Astrocyte (in vitro differentiated cells and primary cell): ENCODE results near the gene MINDY3. TPM values are rescaled to one million over a fixed set of nuclear protein-coding genes. Genes with fewer than 3 reads are reported as not detected.

Experiments
- DNase-seq: peaks from one replicate; pipeline ENCODE4 v3.0.0-alpha.2; 2010; ENCODE audit warnings: low read depth
- FAIRE-seq: peaks from 2 replicates; lab custom pipeline; 2011; peaks lifted over from hg19 to GRCh38; lab: Jason Lieb, UNC
- H2AFZ ChIP-seq: 2 replicates; pipeline ENCODE4 v1.6.0; 2012; ENCODE audit warnings: low read depth, low read length, inconsistent platforms
- H3K27ac ChIP-seq: 2 replicates; pipeline ENCODE4 v1.5.1; 2011; ENCODE audit warnings: low read depth, low read length, inconsistent platforms
- H3K27me3 ChIP-seq: 2 replicates; pipeline ENCODE4 v1.6.0; 2011; ENCODE audit warnings: low read length, inconsistent platforms; ENCODE audit not compliant: insufficient read depth
- H3K36me3 ChIP-seq: 2 replicates; pipeline ENCODE4 v1.5.1; 2011; ENCODE audit warnings: low read length, inconsistent platforms; ENCODE audit not compliant: insufficient read depth
- H3K4me1 ChIP-seq: 2 replicates; pipeline ENCODE4 v1.5.1; 2011; ENCODE audit warnings: low read length, inconsistent platforms; ENCODE audit not compliant: insufficient read depth
- H3K4me2 ChIP-seq: 2 replicates; pipeline ENCODE4 v1.6.0; 2012; ENCODE audit warnings: low read length, inconsistent platforms
- H3K4me3 ChIP-seq: 2 replicates; pipeline ENCODE4 v1.5.1; 2011; ENCODE audit warnings: low read depth, mild to moderate bottlenecking, low read length, inconsistent platforms; ENCODE audit not compliant: insufficient read depth
- H3K79me2 ChIP-seq: 2 replicates; pipeline ENCODE4 v1.6.0; 2012; ENCODE audit warnings: mild to moderate bottlenecking, low read length, inconsistent platforms; ENCODE audit not compliant: insufficient read depth
- H3K9ac ChIP-seq: 2 replicates; pipeline ENCODE4 v1.6.0; 2012; ENCODE audit warnings: mild to moderate bottlenecking, low read length, inconsistent platforms
- H3K9me3 ChIP-seq: 2 replicates; pipeline ENCODE4 v1.5.1; 2012; ENCODE audit warnings: low read depth, mild to moderate bottlenecking, low read length, inconsistent platforms; ENCODE audit not compliant: insufficient read depth
- H4K20me1 ChIP-seq: 2 replicates; pipeline ENCODE4 v1.6.0; 2012; ENCODE audit warnings: low read length, inconsistent platforms; ENCODE audit not compliant: insufficient read depth
- H3K27ac Mint-ChIP-seq: one replicate; pipeline ENCODE4 v1.8.0; 2021; ENCODE audit warnings: mild to moderate bottlenecking, mixed read lengths; ENCODE audit not compliant: unreplicated experiment
- H3K27me3 Mint-ChIP-seq: one replicate; pipeline ENCODE4 v1.8.0; 2021; ENCODE audit warnings: low read depth, mixed read lengths; ENCODE audit not compliant: unreplicated experiment
- H3K36me3 Mint-ChIP-seq: one replicate; pipeline ENCODE4 v1.8.0; 2021; ENCODE audit warnings: low read depth, mixed read lengths; ENCODE audit not compliant: unreplicated experiment
- H3K4me1 Mint-ChIP-seq: one replicate; pipeline ENCODE4 v1.8.0; 2021; ENCODE audit warnings: low read depth, mixed read lengths; ENCODE audit not compliant: unreplicated experiment
- H3K4me3 Mint-ChIP-seq: one replicate; pipeline ENCODE4 v1.8.0; 2021; ENCODE audit warnings: mild to moderate bottlenecking, moderate library complexity, mixed read lengths; ENCODE audit not compliant: unreplicated experiment
- H3K9me3 Mint-ChIP-seq: one replicate; pipeline ENCODE4 v1.8.0; 2021; ENCODE audit warnings: mild to moderate bottlenecking, mixed read lengths; ENCODE audit not compliant: unreplicated experiment
- CTCF ChIP-seq: IDR thresholded peaks from 2 replicates; pipeline ENCODE4 v1.5.1; 2011; ENCODE audit warnings: low read depth, mild to moderate bottlenecking, inconsistent platforms, low read length, moderate library complexity; ENCODE audit not compliant: insufficient read depth
- EZH2 ChIP-seq: IDR thresholded peaks from 2 replicates; pipeline ENCODE4 v1.6.1; 2012; ENCODE audit warnings: mild to moderate bottlenecking, low read length, inconsistent platforms; ENCODE audit not compliant: insufficient read depth
- total RNA-seq: library from RNA; stranded (reverse); gene quantifications from 2 replicates; pipeline ENCODE4 v1.2.1, GENCODE V29; 2021

The MINDY3 gene
- total RNA-seq, 1 donor from 2014 or later = 28.4 TPM

- Mint-ChIP-seq H3K27me3 (no peaks in the 10 kb centered on the region), H3K27ac (no peak overlapping the region), H3K4me1 (peaks cover 2% of the 10 kb centered on the region), H3K36me3 (peaks cover 4% of the 10 kb centered on the region), H3K9me3 (peaks cover 4% of the 10 kb centered on the region), H3K4me3 (no peak overlapping the region)
- H3K27ac ChIP-seq = no peak overlapping the region
- no peak overlapping the region for H2AFZ ChIP-seq
- no peak overlapping the region for H3K9ac ChIP-seq
- FAIRE-seq (no peak), DNase-seq (no peak)
- H3K4me1 ChIP-seq = no peaks in the 10 kb centered on the region
- no peak overlapping the region for H3K4me3 ChIP-seq
- H3K79me2 ChIP-seq = no peaks in the 10 kb centered on the region
- no peaks in the 10 kb centered on the region for H3K9me3 ChIP-seq
- H3K4me2 ChIP-seq = no peak overlapping the region
- H4K20me1 ChIP-seq = no peaks in the 10 kb centered on the region
- H3K36me3 ChIP-seq = peaks cover 2% of the 10 kb centered on the region
- no peaks in the 10 kb centered on the region for H3K27me3 ChIP-seq
- TF ChIP-seq EZH2 (no peak), CTCF (no peak)
Observed at GRCh38 chr10:15796098-15796759, 64.1 kb downstream of the MINDY3 start.

GRCh38 chr10:15795036-15795792 lies 65.1 kb downstream of the MINDY3 start:
- no peaks in the 10 kb centered on the region for H3K4me1 ChIP-seq
- no peak overlapping the region for H3K4me3 ChIP-seq
- H3K36me3 Mint-ChIP-seq = peaks cover 3% of the 10 kb centered on the region
- H3K27me3 Mint-ChIP-seq = no peaks in the 10 kb centered on the region
- FAIRE-seq (peak; percentile 17), DNase-seq (no peak)
- H3K4me3 Mint-ChIP-seq = no peak overlapping the region
- no peaks in the 10 kb centered on the region for H3K36me3 ChIP-seq
- TF ChIP-seq CTCF = no peak
- no peak for TF ChIP-seq EZH2
- H3K27ac ChIP-seq = no peak overlapping the region
- H3K9me3 Mint-ChIP-seq = no peaks in the 10 kb centered on the region
- no peaks in the 10 kb centered on the region for H3K9me3 ChIP-seq
- H2AFZ ChIP-seq = no peak overlapping the region
- no peaks in the 10 kb centered on the region for H4K20me1 ChIP-seq
- no peaks in the 10 kb centered on the region for H3K79me2 ChIP-seq
- no peak overlapping the region for H3K4me2 ChIP-seq
- H3K4me1 Mint-ChIP-seq = peaks cover 2% of the 10 kb centered on the region
- H3K27me3 ChIP-seq = no peaks in the 10 kb centered on the region
- no peak overlapping the region for H3K9ac ChIP-seq
- no peak overlapping the region for H3K27ac Mint-ChIP-seq

- no peak overlapping the region for H3K27ac Mint-ChIP-seq
- Histone ChIP-seq H3K4me3 (no peak overlapping the region), H3K27ac (no peak overlapping the region), H4K20me1 (no peaks in the 10 kb centered on the region), H3K79me2 (no peaks in the 10 kb centered on the region), H2AFZ (no peak overlapping the region), H3K9ac (no peak overlapping the region), H3K9me3 (no peaks in the 10 kb centered on the region), H3K4me2 (no peak overlapping the region), H3K27me3 (no peaks in the 10 kb centered on the region), H3K36me3 (no peaks in the 10 kb centered on the region), H3K4me1 (no peaks in the 10 kb centered on the region)
- H3K9me3 Mint-ChIP-seq = no peaks in the 10 kb centered on the region
- peaks cover 7% of the 10 kb centered on the region for H3K4me1 Mint-ChIP-seq
- TF ChIP-seq EZH2 (no peak), CTCF (no peak)
- H3K4me3 Mint-ChIP-seq = no peak overlapping the region
- FAIRE-seq (no peak), DNase-seq (no peak)
- H3K27me3 Mint-ChIP-seq = no peaks in the 10 kb centered on the region
- H3K36me3 Mint-ChIP-seq = peaks cover 3% of the 10 kb centered on the region
Observed at GRCh38 chr10:15794569-15794968, 65.7 kb downstream of the MINDY3 start.
